Heart left ventricle (tissue), 13 donors: ENCODE measurements around the gene ASPG.

Experiments
- POLR2A ChIP-seq, 2 donors: fragments of 450-650 bp; IDR thresholded peaks; one replicate each; pipeline ENCODE4 v1.6.1; 2017; ENCODE audit warnings: antibody characterized with exemption in 2 of 2, mild to moderate bottlenecking in 2 of 2, moderate library complexity in 2 of 2
- TF ChIP-seq, protein P1 (sequence below), 12 donors: fragments of 200-600 bp; sonication (generic) in 4 of 12; IDR thresholded peaks; one replicate each; pipeline versions ENCODE4 v1.5.0 to v1.8.0; 2018 to 2022; ENCODE audit warnings: antibody characterized with exemption in 12 of 12, mild to moderate bottlenecking in 5 of 12
- donor health status: ischemic (EF 13 %, LVEDD 7.1; RV severe dilation, severe dysfunction).
- donor health status: DM: no; HTN: yes; CAD: no.
- donor health status: DM: no; HTN: no; CAD: no.
- donor health status: ischemic (EF 25% LVEDD 6.9; RV normal size, moderate dysfunction).
- donor health status: ischemic (EF 25% LVEDD 5.7; RV mildly dilated, moderate dysfunction).
- donor health status: ischemic (EF 35%, LVEDD 5.7; RV mildly dilated, moderate dysfunction).
- donor health status: nonischemic (EF 11% LVEDD 7.7; RV severe dilation, severe dysfunction).
- donor health status: DM: yes; HTN: yes; CAD: no.
- donor health status: PGD.
- donor health status: ischemic (EF 29% LVEDD 5.4; RV normal size, mild dysfunction).
- donor health status: nonischemic (EF 23%, LVEDD 6.1; RV moderate dilation, normal function).

DNA sequence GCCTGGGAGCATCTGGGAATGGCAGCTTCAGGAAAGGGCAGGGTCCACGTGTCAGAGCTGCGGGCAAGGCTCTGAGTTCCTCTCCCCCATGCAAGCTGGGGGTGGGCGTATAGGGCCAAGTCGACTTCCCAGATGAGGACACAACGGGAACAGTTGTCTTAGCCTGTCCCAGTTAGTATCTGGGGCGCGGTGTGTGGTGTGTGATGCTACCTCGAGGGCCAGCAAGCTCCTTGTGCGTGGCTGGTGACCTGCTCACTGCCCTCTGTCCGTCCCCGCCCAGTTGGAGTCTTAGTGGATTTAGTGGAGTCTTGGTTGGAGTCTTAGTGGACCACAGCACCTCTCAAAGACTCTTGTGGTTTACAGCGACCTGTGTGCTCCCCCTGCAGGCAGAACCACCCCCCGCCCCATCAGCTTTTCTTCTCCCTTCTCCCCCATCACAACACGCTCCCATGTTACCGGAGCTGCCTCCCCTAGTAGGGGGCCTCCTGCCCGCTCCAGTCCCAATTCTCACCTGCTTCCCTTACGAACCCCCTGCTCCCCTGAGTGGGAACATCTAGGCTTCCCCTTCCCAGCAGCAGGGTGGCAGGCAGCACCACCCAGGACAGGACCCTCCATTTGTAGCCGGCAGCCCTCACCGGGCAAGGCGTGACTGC, 8.7 kb downstream of the ASPG start:
- no peak for TF ChIP-seq POLR2A (IDR thresholded peaks at IDR 0.05)
- TF ChIP-seq, protein P1, sequence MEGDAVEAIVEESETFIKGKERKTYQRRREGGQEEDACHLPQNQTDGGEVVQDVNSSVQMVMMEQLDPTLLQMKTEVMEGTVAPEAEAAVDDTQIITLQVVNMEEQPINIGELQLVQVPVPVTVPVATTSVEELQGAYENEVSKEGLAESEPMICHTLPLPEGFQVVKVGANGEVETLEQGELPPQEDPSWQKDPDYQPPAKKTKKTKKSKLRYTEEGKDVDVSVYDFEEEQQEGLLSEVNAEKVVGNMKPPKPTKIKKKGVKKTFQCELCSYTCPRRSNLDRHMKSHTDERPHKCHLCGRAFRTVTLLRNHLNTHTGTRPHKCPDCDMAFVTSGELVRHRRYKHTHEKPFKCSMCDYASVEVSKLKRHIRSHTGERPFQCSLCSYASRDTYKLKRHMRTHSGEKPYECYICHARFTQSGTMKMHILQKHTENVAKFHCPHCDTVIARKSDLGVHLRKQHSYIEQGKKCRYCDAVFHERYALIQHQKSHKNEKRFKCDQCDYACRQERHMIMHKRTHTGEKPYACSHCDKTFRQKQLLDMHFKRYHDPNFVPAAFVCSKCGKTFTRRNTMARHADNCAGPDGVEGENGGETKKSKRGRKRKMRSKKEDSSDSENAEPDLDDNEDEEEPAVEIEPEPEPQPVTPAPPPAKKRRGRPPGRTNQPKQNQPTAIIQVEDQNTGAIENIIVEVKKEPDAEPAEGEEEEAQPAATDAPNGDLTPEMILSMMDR (IDR thresholded peaks at IDR 0.05): no peak
